D721Med (cell line): ENCODE results near the gene TMEM255B.

ENCODE experiments used
- DNase-seq: peaks from one replicate; pipeline ENCODE4 v3.0.0; 2011; ENCODE audit warnings: low spot score; ENCODE audit not compliant: insufficient read length
- FAIRE-seq: peaks from 2 replicates; lab custom pipeline; 2011; peaks lifted over from hg19 to GRCh38; lab: Jason Lieb, UNC
- TF ChIP-seq, protein P1 (sequence below): IDR thresholded peaks from 2 replicates; pipeline ENCODE4 v1.5.1; 2012; ENCODE audit warnings: mild to moderate bottlenecking, control low read depth; ENCODE audit not compliant: insufficient read depth; ENCODE audit errors: missing control alignments

Gene TMEM255B

GRCh38 chr13:113736258-113736731 is 22.7 kb upstream of the TMEM255B start:
- no peak for DNase-seq
- no peak for FAIRE-seq
- TF ChIP-seq, protein P1, sequence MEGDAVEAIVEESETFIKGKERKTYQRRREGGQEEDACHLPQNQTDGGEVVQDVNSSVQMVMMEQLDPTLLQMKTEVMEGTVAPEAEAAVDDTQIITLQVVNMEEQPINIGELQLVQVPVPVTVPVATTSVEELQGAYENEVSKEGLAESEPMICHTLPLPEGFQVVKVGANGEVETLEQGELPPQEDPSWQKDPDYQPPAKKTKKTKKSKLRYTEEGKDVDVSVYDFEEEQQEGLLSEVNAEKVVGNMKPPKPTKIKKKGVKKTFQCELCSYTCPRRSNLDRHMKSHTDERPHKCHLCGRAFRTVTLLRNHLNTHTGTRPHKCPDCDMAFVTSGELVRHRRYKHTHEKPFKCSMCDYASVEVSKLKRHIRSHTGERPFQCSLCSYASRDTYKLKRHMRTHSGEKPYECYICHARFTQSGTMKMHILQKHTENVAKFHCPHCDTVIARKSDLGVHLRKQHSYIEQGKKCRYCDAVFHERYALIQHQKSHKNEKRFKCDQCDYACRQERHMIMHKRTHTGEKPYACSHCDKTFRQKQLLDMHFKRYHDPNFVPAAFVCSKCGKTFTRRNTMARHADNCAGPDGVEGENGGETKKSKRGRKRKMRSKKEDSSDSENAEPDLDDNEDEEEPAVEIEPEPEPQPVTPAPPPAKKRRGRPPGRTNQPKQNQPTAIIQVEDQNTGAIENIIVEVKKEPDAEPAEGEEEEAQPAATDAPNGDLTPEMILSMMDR: no peak

DNA sequence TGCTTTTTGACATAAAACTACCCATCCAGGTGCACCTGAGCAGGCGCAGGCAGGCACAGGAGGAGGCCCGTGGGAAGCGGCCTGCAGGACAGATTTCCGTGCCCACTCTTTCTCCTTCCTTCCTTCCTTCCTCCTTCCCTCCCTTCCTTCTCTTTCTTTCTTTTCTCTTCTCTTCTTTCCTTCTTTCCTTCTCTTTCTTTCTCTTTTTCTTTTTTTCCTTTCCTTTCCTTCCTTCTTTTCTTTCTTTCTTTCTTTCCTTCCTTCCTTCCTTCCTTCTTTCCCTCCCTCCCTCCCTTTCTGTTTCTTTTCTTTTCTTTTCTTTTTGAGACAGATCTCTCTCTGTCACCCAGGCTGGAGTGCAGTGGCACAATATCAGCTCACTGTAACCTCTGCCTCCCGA is 21.2 kb upstream of the TMEM255B start:
- TF ChIP-seq, protein P1: no peak
- no peak for DNase-seq
- FAIRE-seq: no peak

- TF ChIP-seq, protein P1: no peak
- peak; percentile 69 for DNase-seq
Measured at GRCh38 chr13:113739527-113740285, 19.3 kb upstream of the TMEM255B start.

DNA sequence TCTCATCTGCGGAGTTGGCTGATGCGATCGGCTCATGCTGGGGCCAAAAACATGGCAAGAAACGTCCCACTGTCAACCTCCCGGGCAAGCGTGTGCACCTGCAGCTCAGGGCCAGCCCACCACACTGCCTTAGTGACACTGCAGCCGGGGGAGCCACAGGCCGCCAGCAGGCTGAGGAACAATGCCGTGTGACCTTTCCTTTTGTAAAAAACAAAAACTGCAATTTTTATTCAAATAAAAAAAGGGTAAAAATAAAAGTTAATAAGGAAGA is 18.8 kb upstream of the TMEM255B start:
- TF ChIP-seq, protein P1: no peak
- DNase-seq (no peak), FAIRE-seq (no peak)

More at GRCh38 chr13:113739527-113740285, 19.3 kb upstream of the TMEM255B start:
- FAIRE-seq: no peak

GRCh38 chr13:113740661-113741060 is 18.4 kb upstream of the TMEM255B start:
- FAIRE-seq: no peak
- TF ChIP-seq, protein P1: no peak
- DNase-seq: no peak

DNA sequence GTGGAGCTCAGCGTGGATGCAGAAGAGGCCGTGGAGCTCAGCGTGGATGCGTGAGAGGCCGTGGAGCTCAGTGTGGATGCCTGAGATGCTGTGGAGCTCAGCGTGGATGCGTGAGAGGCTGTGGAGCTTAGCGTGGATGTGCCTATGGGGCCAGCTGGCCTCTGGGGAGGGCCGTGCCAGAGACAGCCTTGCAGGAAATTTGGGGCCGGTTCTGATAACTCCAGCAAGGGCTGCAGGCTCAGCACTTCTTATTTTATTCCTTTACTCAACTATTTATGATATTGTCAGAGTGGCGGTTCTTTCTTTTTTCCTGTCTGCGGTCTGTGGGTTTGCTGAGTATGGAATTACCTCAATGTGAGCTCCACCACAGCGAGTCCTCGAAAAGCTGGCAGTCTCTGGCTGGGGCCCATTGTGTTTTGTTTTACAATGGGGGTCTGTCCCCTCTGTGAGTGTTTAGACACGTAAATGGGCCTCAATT is 17.8 kb upstream of the TMEM255B start:
- no peak for DNase-seq
- TF ChIP-seq, protein P1: no peak
- no peak for FAIRE-seq

GRCh38 chr13:113742000-113742441 is 17.0 kb upstream of the TMEM255B start:
- FAIRE-seq (no peak), DNase-seq (no peak)
- TF ChIP-seq, protein P1: no peak
